ENCODE data around the gene ZFAND2A. TPM values are rescaled to one million over a fixed set of nuclear protein-coding genes. Genes with fewer than 3 reads are reported as not detected.

ZFAND2A gene
- total RNA-seq, 4 donors from 2014 or later, result 17.8 to 27.0 (median 22.3) TPM

DNA sequence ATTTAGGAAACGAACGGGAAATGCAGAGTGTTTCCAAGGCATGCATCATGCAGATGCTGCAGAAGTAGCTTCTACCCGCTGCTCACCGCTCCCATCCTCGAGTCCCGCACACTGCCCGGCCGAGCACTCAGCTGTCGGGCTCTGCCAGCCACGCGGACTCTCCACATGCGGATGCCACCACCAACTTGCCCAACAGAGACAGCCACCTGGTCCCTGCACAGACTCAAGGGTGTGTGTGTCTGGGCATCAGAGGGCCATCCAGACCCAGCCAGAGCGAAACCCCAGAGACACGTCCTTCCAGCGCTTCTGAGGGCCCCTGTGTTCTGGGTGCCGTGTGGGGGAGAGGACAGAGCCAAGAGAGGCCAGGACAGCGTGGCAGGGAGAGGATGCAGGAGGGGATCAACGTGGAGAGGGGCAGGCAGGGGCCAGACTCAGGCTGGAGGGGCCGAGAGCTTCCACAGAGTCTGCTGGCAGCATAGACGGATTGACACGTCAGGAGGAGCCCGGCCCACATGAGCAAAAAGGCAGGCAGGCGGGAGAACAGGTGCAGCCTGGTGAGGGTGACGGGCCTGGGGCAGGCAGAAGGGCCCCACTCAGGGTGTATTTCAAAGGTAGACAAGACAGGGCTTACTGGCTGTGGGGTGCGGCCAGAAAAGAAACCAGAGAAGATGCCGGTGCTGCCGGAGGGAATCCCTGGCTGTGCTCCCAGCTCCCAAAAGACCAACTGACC lies 53.8 kb downstream of the ZFAND2A start:
- no peak overlapping the region for H3K4me3 ChIP-seq
- H3K9me3 ChIP-seq, result no peaks in the 10 kb centered on the region
- H3K27me3 ChIP-seq, result no peaks in the 10 kb centered on the region
- no peak for TF ChIP-seq EP300 (IDR thresholded peaks at IDR 0.05)
- TF ChIP-seq POLR2AphosphoS5 (IDR thresholded peaks at IDR 0.05), result no peak
- no peak for TF ChIP-seq POLR2A (IDR thresholded peaks at IDR 0.05)
- TF ChIP-seq, protein P1, sequence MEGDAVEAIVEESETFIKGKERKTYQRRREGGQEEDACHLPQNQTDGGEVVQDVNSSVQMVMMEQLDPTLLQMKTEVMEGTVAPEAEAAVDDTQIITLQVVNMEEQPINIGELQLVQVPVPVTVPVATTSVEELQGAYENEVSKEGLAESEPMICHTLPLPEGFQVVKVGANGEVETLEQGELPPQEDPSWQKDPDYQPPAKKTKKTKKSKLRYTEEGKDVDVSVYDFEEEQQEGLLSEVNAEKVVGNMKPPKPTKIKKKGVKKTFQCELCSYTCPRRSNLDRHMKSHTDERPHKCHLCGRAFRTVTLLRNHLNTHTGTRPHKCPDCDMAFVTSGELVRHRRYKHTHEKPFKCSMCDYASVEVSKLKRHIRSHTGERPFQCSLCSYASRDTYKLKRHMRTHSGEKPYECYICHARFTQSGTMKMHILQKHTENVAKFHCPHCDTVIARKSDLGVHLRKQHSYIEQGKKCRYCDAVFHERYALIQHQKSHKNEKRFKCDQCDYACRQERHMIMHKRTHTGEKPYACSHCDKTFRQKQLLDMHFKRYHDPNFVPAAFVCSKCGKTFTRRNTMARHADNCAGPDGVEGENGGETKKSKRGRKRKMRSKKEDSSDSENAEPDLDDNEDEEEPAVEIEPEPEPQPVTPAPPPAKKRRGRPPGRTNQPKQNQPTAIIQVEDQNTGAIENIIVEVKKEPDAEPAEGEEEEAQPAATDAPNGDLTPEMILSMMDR (IDR thresholded peaks at IDR 0.05), result no peak
- H3K27ac ChIP-seq, result no peak overlapping the region
- 84% methylated on average over 27 of the region's 27 CpGs for WGBS
- H3K36me3 ChIP-seq, result no peaks in the 10 kb centered on the region
- no peaks in the 10 kb centered on the region for H3K4me1 ChIP-seq
- no peak for DNase-seq (ENCODE audit: low spot score in 2 of 2)

DNA sequence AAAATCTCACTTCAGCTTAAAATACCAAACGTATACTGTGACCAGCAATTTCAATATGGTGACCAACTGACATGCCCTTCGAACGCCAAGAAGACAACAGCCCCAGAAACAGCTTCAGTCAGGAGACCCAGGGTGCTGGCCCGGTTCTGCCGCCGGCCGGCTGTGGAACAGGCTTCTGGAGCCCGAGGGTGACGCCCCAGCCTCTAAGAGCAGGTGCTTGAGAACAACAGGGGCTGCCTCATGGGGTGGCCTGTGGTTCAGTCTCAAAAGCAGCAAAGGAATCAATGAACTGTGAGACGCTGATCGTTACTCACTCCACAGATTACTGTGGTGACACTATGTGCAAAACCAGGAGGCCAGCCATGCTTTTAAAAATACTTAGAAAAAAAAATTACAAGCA lies 54.8 kb downstream of the ZFAND2A start:
- H3K9me3 ChIP-seq, result no peaks in the 10 kb centered on the region
- no peaks in the 10 kb centered on the region for H3K4me1 ChIP-seq
- no peaks in the 10 kb centered on the region for H3K36me3 ChIP-seq
- WGBS, result 93% methylated on average over 8 of the region's 11 CpGs
- H3K4me3 ChIP-seq, result no peak overlapping the region
- no peak overlapping the region for H3K27ac ChIP-seq
- H3K27me3 ChIP-seq, result no peaks in the 10 kb centered on the region
- DNase-seq (ENCODE audit: low spot score in 2 of 2), result no peak
- no peak for TF ChIP-seq EP300 (IDR thresholded peaks at IDR 0.05)
- no peak for TF ChIP-seq POLR2AphosphoS5 (IDR thresholded peaks at IDR 0.05)
- TF ChIP-seq, protein P1 (IDR thresholded peaks at IDR 0.05), result no peak
- TF ChIP-seq POLR2A (IDR thresholded peaks at IDR 0.05), result no peak

DNA sequence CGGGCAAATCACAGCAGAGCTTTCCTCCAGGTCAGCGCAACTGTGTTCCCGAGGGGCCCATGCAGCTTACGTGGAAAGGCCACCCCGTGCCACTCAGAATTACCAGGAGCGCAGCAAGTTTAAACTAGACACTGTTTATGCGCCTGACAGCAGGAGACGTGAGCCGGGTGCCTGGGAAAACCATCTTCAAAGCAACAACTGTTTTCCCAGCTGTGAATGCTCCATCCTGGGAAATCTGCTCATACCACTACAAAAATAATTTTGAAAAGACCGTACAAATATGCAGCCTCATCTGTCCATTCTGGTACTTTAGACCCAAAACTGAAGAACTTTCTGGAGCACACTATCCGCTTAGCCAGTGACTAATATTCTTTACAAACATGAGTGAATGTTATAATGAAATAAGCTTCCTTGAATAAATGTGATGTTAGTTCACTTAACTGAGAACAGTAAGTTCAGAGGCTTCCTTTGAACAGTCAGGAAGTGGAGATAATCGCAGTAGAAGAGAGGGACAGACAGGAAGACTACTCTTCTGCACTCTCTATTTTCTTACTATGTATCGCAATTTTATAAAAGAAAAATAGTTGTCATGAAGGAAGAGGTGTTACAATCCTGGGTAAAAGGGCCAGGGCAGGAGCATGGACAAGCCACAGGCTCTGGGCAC lies 55.3 kb downstream of the ZFAND2A start:
- no peaks in the 10 kb centered on the region for H3K4me1 ChIP-seq
- TF ChIP-seq POLR2A (IDR thresholded peaks at IDR 0.05) (no peak), EP300 (IDR thresholded peaks at IDR 0.05) (no peak), POLR2AphosphoS5 (IDR thresholded peaks at IDR 0.05) (no peak)
- TF ChIP-seq, protein P1 (IDR thresholded peaks at IDR 0.05), result no peak
- 82% methylated on average over 12 of the region's 13 CpGs for WGBS
- no peaks in the 10 kb centered on the region for H3K9me3 ChIP-seq
- H3K27ac ChIP-seq, result no peak overlapping the region
- H3K27me3 ChIP-seq, result no peaks in the 10 kb centered on the region
- no peaks in the 10 kb centered on the region for H3K36me3 ChIP-seq
- no peak for DNase-seq (ENCODE audit: low spot score in 2 of 2)
- no peak overlapping the region for H3K4me3 ChIP-seq

DNA sequence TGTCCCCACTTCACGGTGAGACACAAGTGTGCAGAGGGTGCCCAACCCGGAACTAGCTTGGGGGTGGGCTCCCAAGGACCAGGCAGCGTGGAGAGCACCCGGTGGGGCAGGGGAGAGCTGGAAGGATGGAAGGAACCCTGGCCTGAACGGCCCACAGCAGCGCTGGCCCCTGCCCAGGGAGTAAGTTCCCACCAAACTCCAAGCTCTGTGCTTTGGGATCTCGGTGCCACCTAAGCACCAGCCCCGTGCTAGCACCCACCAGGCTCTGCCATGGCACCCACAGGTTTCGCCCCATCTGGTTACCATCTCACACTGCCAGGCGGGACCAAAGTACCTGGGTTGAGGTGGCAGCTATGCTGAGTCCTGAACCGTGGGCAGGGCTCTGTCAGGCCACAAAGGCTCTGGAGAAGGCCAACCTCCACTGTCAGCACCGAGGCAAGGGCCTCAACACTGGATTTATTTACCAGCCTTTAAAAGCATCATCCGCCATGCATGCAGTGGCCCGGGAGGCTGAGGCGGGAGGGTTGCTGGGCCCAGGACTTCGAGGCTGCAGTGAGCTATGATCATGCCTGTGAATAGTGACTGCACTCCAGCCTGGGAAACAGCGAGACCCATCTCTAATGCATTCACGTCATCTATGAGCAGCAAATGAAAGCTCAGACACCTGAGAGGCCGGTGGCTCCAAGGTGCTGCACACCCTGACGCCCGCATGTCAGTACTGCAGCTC lies 56.0 kb downstream of the ZFAND2A start:
- H3K4me3 ChIP-seq, result no peak overlapping the region
- TF ChIP-seq, protein P1 (IDR thresholded peaks at IDR 0.05), result no peak
- no peak for TF ChIP-seq EP300 (IDR thresholded peaks at IDR 0.05)
- TF ChIP-seq POLR2A (IDR thresholded peaks at IDR 0.05), result no peak
- TF ChIP-seq POLR2AphosphoS5 (IDR thresholded peaks at IDR 0.05), result no peak
- no peaks in the 10 kb centered on the region for H3K4me1 ChIP-seq
- no peaks in the 10 kb centered on the region for H3K9me3 ChIP-seq
- 96% methylated on average over 7 of the region's 21 CpGs for WGBS
- DNase-seq (ENCODE audit: low spot score in 2 of 2), result no peak
- no peaks in the 10 kb centered on the region for H3K27me3 ChIP-seq
- no peak overlapping the region for H3K27ac ChIP-seq
- no peaks in the 10 kb centered on the region for H3K36me3 ChIP-seq

Measured in suprapubic skin (tissue), 4 donors.